ENCODE measurements around the gene CASR.
A peak's percentile ranks its signal among the peaks of the same experiment; 100 is the strongest.

The CASR gene

DNA sequence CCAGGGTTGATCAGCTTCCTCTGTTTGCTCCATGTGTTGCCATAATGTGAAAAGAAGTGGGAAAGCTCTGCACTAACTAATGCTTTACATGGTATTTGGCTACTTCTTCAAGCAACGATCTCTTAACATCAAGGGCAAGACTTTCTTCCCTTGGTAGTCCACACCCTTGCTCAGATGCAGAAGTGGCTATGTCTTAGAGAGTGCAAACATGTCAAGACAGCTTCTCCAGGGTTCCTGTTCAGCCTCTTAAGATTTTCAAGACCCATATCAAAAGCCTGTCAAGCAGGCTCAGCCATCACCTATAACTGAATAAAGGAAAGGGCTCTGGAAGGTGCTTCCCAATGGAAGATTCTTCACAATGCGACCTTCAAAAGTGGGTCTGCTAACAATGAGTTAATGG, 76.7 kb downstream of the CASR start:
- DNase-seq, result no peak

DNA sequence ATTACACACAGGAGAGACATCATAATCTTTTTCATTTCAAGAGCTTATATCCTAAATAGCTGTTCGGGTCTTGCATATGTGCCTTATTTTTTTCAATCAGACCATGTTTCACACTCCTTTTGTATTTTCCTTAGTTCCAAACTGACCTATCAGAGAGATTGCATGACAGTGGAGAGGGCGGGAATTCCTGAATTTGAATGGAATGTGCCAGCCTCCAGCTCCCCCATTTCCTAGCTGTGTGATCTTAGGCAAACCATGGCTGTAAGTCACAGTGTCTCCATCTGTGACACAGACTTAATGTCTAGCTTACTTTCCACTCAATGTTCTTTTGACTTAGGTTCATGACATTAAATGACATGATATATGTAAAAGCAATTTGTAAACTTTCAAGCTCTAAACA, 79.6 kb downstream of the CASR start:
- DNase-seq, result no peak

DNA sequence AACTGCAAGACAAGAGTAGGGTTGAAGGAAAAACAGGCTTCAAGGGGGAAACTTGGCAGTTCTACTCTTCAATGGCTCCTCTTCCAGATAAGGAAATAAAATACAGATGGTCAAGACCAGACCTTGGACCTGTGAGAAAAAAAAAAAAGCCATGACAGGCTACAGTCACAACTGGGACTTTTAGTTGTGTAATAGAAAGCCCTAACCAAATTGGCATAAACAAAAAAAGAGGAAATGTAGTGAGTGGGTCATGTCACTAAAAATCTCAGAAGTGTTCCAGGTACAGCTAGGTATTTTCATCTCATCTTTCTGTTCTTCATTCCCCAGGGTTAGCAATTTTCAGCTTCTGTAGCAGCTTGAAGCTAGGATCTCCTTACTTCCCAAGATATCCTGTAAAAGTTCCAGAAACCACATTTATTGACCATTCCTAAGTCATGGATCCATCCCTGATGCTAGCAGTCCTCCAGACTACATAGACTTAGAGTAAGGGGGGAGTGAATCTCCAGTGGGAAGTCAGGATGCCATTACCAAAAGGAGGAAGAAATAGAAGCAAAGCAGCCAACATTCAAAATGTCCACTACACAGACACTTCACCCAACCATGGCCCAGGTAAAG, 80.6 kb downstream of the CASR start:
- no peak for DNase-seq

DNA sequence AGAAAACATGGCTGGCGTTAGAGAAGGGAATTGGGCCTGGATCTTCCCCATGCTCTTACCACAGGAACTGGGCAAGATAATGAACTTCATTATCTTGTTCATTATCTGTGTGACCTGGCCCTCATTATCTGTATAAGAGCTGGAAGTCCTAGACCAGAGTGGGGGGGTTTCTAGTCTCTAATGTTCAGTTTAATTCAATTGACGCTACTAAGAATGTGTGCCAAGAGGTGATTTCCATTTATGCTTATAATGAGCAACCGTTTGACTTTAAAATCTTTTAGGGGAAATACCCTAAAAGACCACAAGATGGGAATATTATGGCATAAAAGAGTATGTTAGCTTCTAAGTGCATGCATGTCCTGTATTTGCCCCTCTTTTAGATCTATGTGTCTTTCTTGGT, 82.5 kb downstream of the CASR start:
- no peak for DNase-seq

DNA sequence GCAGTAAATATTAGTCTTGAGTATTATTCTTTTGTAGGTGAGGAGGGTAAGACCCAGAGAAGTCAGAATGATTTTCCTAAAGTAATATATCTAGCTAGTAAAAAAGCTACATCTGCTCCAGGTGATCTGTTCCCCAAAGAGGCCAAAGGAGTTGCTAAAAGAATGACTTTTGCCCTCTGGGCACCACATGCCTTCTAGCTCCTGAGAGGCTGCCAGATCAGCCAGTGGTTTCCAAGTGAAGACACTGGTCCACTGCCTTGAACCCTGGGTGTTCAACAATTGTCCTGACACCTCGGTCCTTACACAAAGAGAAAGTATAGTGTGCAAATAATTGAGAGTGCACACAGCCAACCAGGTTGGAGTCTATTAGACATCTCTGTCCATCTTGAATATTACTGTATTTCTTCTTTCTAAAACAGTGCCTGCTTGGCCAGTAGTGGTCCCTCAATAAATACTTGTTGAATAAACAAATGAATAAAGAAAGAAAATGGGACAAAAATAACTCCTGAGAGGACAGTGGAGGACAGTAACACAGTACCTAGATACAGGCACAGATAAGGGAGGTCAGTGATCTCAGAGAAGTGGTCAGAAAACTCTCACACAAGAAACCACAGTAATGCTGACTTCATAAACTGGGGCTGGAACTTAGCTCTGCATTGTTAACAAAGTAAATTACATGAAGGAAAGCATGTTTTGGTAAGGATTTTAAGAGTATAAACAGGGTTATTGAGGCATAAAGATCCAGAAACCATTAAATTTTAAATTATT, 85.0 kb downstream of the CASR start:
- DNase-seq, result no peak

DNA sequence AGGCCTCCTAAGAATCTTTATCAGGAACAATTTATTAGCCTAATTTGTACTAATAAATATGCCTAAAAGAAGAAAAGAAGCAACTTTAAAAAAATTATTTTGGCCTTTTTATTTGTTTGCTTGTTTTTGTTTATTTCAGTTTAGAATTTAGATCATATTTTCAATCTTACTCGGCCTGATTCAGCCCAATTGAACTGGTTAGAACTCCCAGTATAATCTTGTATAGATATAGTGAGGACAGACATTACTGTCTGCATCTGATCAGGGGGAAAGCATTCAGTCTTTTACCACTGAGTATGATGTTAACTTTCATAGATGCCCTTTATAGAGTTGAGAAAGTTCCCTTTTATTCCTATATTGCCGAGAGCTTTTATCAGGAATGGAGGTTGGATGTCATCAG, 85.6 kb downstream of the CASR start:
- no peak for DNase-seq

DNA sequence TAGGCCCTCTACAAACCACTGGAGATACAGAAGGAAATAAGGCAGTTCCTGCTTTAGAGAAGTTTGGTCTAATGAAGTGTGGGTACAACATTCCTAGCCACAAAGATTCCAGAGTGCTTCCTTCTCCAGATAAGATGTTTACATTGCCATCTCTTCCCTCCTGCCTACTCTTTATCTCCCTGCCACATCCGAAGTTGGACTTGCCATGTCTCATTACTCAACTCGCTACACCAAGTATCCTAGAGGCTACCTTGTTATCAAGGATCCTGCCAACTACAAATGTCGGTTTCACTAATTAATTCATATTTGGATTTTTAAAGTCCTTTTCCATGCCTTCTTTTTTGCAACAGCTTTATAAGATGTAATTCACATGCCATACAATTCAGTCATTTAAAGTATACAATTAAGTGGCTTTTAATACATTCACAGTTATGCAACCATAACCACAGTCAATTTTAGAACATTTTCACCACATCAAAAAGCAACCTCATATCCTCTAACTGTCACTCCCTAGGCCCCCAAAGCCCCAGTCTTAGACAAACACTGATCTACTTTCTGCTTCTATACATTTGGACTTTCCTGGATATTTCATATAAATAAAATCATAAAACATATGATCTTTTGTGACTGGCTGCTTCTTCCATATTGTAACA, 87.9 kb downstream of the CASR start:
- DNase-seq, result no peak

DNA sequence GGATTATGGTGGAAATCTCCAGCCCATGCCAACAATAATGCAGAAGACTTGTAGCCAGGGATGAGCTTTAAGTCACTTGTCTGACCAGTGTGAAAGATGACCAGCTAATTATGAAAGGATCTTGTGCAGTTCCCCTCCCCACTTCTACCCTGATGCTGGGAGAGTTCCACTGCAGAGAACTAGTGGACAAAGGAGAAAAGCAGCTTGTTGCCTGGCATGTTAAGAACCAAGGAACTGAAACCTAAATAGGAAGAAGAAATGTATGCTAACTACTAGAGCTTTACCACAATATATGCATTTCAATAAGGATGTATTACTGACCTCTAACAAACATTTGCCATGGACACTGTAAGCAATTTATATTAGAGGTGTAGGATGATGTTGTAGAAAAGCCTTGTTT, 89.4 kb downstream of the CASR start:
- DNase-seq, result no peak

DNA sequence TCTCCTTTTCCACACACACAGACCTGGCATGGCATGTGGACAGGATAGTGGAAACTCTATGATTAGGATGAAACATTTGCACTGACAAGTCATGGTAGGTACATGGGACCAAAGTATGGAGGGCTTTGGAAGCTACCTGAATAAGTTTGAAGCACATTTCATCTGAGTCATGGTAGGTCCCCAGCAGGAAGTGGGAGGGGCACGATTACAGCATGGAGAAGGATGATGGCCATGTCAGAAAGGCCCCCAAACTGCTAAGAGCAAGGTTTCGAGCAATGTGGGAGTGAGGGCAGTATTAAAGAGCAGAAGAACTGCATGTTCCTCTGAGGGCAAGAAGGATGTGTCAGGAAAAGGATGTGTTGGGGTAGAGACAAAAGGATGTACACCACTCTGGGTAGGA, 90.0 kb downstream of the CASR start:
- no peak for DNase-seq

DNA sequence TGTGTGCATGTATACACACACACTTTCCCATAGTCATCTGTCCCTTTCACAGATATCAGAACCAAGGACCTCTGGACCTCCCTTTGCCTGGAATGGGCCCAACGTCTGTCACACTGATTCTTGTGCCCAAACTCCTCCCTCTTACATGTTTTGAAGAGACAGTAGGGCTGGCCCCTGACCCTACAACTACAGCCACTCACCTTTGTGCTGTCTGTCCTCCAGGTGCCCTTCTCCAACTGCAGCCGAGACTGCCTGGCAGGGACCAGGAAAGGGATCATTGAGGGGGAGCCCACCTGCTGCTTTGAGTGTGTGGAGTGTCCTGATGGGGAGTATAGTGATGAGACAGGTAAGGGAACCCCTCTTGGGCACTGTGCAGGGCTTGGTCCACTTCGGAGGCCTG, 98.4 kb downstream of the CASR start:
- DNase-seq, result no peak

DNA sequence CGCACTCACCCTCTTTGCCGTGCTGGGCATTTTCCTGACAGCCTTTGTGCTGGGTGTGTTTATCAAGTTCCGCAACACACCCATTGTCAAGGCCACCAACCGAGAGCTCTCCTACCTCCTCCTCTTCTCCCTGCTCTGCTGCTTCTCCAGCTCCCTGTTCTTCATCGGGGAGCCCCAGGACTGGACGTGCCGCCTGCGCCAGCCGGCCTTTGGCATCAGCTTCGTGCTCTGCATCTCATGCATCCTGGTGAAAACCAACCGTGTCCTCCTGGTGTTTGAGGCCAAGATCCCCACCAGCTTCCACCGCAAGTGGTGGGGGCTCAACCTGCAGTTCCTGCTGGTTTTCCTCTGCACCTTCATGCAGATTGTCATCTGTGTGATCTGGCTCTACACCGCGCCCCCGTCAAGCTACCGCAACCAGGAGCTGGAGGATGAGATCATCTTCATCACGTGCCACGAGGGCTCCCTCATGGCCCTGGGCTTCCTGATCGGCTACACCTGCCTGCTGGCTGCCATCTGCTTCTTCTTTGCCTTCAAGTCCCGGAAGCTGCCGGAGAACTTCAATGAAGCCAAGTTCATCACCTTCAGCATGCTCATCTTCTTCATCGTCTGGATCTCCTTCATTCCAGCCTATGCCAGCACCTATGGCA, 100.5 kb downstream of the CASR start:
- no peak for DNase-seq

DNA sequence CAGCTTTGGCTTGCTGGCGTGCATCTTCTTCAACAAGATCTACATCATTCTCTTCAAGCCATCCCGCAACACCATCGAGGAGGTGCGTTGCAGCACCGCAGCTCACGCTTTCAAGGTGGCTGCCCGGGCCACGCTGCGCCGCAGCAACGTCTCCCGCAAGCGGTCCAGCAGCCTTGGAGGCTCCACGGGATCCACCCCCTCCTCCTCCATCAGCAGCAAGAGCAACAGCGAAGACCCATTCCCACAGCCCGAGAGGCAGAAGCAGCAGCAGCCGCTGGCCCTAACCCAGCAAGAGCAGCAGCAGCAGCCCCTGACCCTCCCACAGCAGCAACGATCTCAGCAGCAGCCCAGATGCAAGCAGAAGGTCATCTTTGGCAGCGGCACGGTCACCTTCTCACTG, 101.0 kb downstream of the CASR start:
- DNase-seq, result no peak

DNA sequence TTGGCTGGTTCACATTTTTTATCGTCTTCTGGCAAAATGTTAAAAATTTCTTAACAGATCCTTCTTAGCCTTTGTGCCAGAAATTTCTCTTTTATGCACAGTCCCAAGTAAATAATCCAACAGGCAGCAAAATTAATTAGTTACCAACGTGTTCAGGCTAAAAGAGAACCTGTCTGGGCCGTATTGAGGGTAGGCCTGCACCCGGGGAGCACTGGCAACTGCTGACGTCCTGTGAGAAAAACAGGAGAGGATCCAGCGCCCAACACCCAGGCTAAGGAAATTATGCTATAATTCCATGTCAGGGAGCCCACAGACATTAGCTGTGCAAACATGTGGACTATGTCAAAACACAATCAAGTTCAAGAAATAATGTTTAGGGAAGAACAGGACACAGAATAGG, 110.9 kb downstream of the CASR start:
- DNase-seq, result no peak

DNA sequence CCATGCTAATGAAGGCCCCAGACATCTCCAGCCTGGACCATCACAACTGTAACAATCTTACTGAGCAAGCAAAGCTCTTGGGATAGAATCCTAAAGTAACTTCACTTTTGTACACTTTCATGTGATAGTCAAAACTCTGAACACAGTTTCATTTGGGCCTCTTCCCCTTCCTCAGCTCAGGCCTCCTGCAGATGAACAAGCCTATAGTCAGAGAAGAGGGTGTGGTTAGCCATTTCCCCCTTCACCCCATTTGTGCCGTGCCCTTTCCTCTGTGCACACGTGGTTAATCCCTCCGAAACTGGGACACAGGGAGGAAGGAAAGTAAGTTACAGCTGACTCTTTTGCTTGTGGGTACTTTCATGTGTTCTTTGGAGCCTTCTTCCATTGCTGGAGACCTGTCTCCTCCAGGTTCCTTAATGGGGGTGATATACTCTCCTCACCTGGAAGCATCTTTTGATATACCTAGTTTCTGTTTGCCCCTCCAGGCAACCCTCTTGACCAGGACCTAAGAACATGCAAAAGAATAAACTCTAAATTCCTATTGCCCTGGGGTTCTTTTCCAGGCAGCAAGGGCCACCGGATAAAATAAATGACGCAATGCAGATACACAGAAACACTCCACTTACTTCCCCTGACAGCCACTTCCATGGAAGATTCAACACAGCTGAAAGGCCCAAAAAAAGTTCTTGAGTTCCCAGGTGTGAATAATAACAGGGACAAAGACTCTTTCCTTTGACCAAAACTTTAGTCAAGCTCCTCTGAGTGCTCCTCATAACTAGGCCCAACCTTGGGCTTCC, 112.0 kb downstream of the CASR start:
- DNase-seq, result no peak

DNA sequence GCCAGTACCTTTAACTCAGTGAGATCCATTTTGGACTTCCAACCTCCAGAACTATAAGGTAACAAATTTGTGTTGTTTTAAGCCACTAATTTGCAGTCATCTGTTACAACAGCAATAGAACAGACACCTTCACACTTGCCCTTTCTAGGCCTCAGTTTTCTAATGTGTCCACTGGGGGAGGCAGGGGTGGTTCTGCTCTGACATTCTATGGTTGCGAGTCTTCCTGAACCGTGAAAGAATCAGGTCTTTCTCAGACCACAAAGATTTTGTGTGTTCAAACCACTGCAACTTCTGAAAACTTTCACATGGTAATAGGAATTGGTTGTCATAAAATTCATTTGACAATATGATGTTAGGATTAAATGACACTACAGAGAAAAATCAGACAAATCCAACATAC, 114.8 kb downstream of the CASR start:
- DNase-seq, result no peak

DNA sequence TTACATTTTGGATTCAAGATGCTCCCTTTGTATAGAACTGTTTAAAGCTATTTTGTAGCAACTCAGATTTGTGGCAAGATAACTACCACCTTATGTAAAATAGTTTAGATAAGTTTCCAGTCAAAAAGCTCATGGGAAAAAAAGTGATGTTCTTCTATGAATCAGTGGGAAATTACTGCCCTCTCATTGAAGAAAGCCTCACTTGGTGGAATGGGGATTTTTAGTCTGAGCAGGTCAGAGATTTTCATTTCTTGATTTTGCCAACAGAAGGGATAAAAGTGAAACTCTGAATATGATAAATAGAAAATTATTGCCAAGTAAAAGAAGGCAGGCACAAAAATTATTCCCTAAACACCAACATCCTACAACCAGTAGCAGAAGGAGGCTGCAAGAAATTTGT, 115.7 kb downstream of the CASR start:
- DNase-seq, result no peak

DNA sequence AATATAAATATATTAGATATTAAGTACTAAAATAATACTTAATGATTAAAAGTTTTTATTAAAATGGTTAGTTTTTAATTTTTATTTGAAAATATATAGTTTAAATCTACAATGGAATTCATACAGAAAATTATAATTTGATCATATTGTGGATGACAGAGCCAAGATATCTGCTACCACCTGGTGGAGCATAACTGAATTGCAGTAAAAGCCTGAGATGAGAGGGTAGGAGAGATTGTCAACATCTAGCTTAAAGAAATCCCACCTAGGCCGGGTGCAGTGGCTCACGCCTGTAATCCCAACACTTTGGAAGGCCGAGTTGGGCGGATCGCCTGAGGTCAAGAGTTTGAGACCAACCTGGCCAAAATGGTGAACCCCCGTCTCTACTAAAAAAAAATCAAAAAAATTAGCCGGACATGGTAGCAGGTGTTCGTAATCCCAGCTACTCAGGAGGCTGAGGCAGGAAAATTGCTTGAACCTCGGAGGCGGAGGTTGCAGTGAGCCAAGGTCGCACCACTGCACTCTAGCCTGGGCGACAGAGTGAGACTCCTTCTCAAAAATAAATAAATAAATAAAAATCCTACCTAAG, 116.5 kb downstream of the CASR start:
- DNase-seq, result peak; percentile 39

DNA sequence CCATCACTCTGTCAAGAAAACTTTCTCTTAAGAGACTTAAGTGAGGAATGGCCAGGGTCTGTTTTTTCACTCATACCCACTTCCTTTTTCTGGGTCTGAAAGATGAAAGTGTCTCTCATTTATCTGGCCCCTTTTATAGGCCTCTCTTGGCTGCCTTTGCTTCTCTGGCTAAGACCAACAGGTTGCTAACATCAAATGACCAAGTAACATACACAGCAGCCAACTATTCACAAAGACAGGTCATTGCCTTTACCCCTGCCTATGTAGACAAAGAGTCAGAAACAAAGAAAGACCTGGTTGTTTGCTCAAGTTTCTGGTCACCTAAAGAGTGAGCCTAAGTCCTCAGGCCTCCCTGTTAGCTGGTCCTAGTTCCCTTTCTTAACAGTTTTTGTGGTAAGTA, 117.6 kb downstream of the CASR start:
- no peak for DNase-seq

DNA sequence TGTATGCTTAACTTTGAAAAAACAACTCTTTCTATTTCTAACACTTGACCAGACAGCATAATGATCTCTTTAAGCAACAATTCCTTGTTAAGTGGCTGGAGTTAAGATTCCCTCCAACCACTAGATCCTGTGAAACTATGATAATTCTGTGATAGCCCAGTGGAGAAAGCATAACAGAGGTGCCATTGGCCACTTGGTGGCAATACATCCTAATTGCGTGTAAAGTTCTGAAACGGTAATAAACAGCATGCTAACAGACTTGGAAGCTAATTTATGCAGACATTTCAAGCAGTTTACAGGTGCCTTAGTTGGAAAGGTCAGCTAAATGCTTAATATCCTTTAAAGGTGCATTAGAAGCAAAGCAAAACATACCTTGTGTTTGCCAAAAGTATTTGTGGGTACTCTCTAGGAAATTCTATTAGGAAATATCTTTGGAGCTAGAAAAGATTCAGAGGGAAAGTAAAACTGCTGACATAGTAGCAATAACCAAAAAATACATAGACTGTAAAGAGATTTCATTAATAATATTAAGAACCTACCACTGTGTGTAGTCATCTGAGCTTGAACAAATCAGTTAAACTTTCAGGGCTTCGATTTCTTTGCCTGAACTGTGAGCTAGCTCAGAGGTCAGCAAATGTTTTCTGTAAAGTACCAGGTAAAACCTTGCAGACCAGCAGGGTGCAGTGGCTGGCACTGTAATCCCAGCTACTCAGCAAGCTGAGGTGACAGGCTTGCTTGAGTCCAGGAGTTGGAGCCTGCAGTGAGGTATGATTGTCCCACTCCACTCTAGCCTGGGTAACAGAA, 122.6 kb downstream of the CASR start:
- no peak for DNase-seq

DNA sequence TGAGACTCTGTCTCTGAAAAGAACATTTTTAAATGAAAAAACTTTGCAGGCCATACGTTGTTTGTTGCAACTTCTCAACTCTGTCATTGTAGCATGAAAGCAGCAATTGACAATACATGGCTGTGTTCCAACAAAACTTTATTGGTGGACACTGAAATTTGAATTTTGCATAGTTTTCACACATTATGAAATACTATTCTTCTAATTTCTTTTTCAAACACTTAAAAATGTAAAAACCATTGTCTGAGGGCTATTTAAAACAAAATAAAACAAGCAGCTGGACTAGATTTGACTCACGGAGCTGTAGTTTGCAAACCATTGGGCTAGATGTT, 123.1 kb downstream of the CASR start:
- no peak for DNase-seq

DNA sequence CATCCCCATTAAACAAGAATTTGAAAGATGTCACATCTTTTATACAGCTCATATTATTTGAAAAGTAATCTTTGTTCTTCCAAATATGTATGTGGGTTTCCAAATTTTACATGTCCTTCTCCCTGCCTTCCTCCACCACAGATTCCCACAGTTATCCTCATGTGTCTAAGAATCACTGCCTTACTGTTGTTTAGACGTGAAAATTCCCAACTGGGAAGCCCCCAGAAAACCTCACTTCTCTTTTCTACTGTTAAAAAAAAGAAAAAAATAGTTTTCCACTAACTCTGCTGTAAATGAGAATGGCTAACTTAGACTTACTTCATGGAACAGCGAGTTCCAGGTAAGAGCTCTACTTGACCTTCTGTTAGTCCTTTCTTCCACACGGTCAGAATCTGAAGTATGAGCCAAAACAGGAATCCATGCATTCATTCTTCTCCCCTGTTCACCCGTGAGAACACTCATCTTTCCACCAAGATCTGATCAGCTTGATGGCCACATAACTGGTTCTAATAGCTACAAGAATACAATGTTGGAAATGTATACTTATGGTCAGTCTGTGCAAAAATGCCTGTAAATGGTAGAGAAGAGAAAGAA, 123.7 kb downstream of the CASR start:
- DNase-seq, result no peak

DNA sequence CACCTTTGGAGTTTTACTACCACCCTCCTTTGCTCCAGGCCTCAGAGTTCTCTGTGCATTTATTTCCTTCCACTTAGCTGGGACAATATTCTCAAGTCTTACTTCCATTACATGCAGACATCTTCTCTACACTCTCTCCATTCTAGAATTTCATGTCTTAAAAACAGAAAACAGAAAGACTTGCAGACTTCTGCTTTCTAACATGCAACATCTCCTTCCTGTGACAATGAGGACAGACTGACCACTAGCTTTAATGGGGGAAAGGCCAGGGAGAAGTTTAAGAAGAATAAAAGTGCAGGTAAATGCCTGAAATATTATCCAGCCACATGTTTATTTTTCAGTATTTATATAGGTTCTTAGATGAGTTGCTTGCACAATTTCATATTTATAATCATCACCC, 124.5 kb downstream of the CASR start:
- DNase-seq, result no peak

All from activated CD8-positive, alpha-beta memory T cell treated with anti-CD3 and anti-CD28 coated beads, Interleukin-2, amount 50 U/mL, for 4 hours (primary cell).